HG02943 (cell line): ENCODE measurements around the gene NT5C1B.

Experiments used
- ATAC-seq: cut with Tn5 transposase; IDR thresholded peaks from one replicate; pipeline ENCODE4 v1.9.1; 2021; ENCODE audit warnings: mild to moderate bottlenecking, low read depth, moderate library complexity; ENCODE audit not compliant: unreplicated experiment

Gene NT5C1B

GRCh38 chr2:18518116-18519111, 71.0 kb downstream of the NT5C1B start:
- ATAC-seq: no peak

- ATAC-seq: no peak
These were observed 72.0 kb downstream of the NT5C1B start for GRCh38 chr2:18517386-18517785.

GRCh38 chr2:18516112-18516511, 73.3 kb downstream of the NT5C1B start:
- no peak for ATAC-seq

DNA sequence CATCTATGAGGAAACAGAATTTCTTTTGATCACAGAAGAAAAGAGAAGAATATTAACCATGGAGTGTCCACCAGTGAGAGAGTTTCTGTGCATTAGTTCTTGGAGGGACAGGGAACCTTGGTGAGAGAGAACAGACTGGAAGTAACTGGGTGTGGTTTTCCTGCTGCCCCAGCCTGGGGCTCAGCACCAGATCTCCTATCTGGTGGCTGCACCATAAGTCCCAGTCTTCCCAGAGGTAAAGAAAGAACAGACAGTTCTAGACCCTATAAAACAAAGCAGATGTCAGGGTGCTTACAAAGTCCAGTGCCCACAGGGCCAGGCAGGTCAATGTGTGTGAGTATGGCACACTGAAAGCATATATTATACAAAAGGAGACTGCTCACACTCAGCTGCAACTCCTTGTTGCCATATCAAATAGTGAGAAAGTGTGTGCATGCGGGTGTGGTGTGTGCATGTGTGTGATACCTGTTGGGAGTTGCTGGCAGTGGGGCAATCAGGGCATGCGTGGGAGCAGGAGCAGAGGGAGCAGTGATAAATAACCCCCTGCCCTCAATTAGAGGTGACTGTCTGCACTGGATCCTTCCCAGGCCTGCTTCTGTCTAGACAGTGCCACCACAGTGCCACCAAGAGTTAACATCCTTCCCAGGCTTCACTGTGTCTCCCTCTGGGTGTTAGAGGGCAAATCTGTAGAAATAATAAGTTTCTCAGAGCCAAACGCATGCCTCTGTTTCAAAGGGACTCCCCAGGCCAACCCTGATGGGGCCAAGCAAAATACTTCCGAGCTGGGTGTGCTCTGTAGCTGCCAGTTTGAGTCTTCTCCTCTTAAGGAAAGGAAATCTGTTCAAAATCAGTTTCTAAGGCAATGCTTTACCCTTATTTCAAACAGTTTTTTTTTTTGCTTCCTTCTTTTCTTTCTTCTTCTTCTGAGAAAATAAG, 74.6 kb downstream of the NT5C1B start:
- ATAC-seq: no peak
